ENCODE data around the gene CTNND2.

- TF ChIP-seq CTCF (IDR thresholded peaks at IDR 0.05) (no peak), EP300 (IDR thresholded peaks at IDR 0.05) (no peak), POLR2A (IDR thresholded peaks at IDR 0.05; ENCODE audit: low read depth) (no peak), POLR2AphosphoS5 (IDR thresholded peaks at IDR 0.05) (no peak)
These were observed 507 bp downstream of the CTNND2 start for GRCh38 chr5:11903614-11904264.

Data from esophagus muscularis mucosa (tissue), 4 donors.